H54 (cell line): ENCODE data around the gene AP3B1.
"Not testable (repeated sequence)": the region's sequence is repeated elsewhere in the genome, so short reads cannot be mapped to it uniquely, and the experiment has no call there.

ENCODE experiments used
- DNase-seq: peaks from one replicate; pipeline ENCODE4 v3.0.0; 2011; ENCODE audit warnings: low spot score, mixed read lengths; ENCODE audit not compliant: insufficient read length
- FAIRE-seq: peaks from 3 replicates; lab custom pipeline; 2011; peaks lifted over from hg19 to GRCh38; lab: Jason Lieb, UNC
- POLR2A ChIP-seq: IDR thresholded peaks from 2 replicates; pipeline ENCODE4 v1.6.1; 2011; ENCODE audit warnings: low read depth, mild to moderate bottlenecking, low read length

The AP3B1 gene

DNA sequence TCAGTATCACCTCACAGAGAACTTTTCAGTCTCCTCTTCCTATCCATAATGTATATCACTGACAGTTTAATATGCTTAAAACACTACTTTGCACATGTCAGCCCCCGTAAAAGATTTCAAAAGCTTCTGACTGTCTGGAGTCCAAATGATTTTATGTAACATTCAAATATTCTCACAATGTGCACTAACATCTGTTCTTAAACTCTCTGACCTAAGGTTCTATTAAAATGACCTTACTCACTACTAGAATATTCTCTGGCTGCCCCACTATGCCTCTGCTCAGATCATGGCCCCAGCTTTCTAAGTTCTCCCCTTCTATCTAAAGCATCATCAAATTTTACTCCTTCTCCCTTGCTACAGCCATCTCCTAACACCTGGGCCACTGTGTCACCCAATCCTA lies 52.5 kb downstream of the AP3B1 start:
- no peak for FAIRE-seq
- DNase-seq: no peak
- no peak for TF ChIP-seq POLR2A

DNA sequence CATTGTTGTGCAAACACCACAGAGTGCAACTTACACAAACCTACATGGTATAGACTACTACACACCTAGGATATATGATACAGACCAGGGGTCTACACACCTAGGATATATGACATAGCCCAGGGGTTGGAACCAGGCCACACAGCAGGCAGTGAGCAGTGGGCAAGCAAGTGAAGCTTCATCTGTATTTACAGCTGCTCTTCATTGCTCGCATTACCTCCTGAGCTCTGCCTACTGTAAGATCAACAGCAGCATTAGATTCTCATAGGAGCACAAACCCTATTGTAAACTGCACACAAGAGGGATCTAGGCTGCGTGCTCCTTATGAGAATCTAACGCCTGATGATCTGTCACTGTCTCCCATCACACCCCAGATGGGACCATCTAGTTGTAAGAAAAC lies 56.6 kb downstream of the AP3B1 start:
- DNase-seq (no peak), FAIRE-seq (peak; percentile 11)
- TF ChIP-seq POLR2A: no peak

DNA sequence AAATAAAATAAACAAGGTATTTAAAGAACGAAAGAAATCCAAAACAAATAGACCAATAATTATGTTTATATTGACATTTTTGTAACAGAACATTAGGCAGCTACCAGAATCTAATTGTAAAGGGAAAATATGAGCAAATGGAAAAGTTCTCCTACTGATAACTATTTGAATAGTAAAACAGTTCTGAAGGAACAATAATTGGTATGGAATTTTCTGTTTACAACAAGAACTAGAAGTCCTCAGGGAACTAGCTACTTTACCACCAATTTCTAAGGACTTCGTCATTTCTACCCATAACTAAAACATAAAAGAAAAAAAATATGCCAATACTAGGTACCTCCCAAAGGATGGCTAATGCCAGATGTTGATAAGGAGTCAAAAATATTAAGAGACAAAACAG lies 58.5 kb downstream of the AP3B1 start:
- DNase-seq: no peak
- no peak for FAIRE-seq
- no peak for TF ChIP-seq POLR2A

DNA sequence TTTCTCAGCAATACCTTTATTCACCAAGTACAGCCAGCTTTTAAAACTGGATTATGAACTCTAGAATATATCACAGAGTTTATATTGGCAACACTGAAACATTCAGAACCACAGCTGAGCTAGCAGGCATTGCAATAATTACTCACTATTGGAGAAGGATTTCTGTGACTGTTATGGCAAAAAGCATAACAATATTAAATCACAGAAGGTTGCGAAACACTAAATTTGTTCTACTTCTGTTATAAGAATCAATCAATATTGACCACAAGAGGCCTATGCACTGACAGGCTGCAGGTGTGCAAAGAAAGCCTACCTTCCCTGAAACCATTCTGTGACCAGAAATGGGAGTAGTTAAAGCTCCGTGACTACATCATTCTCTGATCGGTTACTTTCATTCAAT lies 59.2 kb downstream of the AP3B1 start:
- TF ChIP-seq POLR2A: no peak
- DNase-seq: no peak
- FAIRE-seq: no peak

GRCh38 chr5:78234804-78235203 lies 59.7 kb downstream of the AP3B1 start:
- FAIRE-seq (peak; percentile 50), DNase-seq (no peak)
- no peak for TF ChIP-seq POLR2A

GRCh38 chr5:78232163-78232562 lies 62.3 kb downstream of the AP3B1 start:
- TF ChIP-seq POLR2A: no peak
- no peak for DNase-seq
- FAIRE-seq: no peak

DNA sequence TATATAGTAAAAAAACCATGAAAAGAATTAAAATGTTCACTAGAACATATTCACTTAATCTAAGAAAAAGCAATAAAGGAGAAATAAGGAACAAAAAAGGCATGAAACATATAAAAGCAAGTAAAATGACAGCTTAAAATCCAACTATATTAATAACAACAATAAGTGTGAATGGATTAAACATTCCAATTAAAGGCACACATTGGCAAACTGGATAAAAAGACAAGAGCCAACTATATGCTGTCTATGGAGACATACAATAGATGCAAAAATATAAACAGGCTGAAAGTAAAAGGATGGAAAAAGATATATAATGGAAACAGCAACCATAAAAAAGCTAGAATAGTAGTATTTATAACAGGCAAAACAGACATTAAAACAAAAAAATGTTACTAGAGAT lies 70.1 kb downstream of the AP3B1 start:
- no peak for DNase-seq
- TF ChIP-seq POLR2A: no peak
- no peak for FAIRE-seq

- FAIRE-seq (no peak), DNase-seq (no peak)
- no peak for TF ChIP-seq POLR2A
Observed at GRCh38 chr5:78221964-78222451, 72.5 kb downstream of the AP3B1 start.

- DNase-seq (no peak), FAIRE-seq (no peak)
- no peak for TF ChIP-seq POLR2A
Observed at GRCh38 chr5:78221467-78221866, 73.0 kb downstream of the AP3B1 start.

DNA sequence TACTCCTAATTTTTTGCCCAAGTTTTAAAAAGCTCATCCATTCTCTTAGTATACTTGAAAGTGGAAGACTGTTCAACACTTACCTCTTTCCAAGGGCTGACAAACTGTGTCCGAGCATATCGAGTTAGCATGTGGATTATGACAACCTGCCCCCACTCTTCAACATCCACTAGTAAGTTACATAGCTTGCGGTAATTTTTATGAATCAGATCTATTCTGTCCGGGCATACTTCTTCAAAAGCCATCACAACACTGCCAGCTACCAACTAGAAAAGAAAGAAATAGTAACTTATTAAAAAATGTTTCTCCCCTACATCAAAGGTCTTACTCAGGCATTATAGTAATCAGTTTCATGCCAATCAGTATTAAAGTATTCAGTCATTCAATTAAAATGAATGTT lies 78.5 kb downstream of the AP3B1 start:
- no peak for TF ChIP-seq POLR2A
- no peak for FAIRE-seq
- DNase-seq: no peak

GRCh38 chr5:78215565-78215964 lies 78.9 kb downstream of the AP3B1 start:
- TF ChIP-seq POLR2A: no peak
- no peak for DNase-seq
- no peak for FAIRE-seq

DNA sequence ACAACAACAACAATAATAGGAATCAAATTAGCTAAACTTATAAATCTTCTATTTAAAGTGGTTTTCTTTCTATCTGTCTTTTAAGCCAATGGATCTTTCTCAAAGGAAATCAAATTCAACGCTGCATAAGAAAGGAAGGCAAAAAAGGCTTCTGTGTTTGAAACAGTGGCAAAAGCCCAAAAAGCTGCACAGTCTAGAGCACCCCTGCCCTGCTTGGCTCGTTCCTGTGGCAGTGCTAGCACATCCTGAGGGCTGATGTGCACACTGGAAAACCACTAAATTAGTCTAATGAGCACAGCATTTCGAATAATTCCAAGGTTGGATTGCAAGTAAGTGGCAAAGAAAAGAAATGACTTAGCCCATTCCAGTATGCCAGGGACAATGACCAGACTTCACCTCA lies 80.7 kb downstream of the AP3B1 start:
- TF ChIP-seq POLR2A: no peak
- DNase-seq (no peak), FAIRE-seq (no peak)

GRCh38 chr5:78211052-78211451 lies 83.4 kb downstream of the AP3B1 start:
- FAIRE-seq (no peak), DNase-seq (no peak)
- no peak for TF ChIP-seq POLR2A

DNA sequence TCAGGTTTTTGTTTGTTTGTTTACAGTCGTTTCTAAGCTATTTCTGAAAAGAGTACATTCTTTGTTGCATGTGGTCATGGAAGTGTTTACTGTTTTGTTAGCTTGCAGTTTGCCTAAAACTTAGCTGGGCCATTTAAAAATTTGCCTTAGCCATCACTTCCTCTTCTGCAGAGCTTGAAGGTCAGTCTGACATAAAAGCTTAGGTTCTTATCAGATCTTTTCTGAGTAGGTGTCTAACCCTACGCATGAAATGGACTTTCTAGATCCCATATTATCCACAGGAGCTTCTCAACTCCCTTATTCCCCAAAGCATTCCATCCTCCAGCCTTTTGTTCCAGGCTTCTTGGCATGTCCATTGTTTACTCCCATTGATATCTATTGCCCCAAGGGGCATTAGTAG lies 90.3 kb downstream of the AP3B1 start:
- DNase-seq (no peak), FAIRE-seq (no peak)
- no peak for TF ChIP-seq POLR2A

GRCh38 chr5:78203815-78204214 lies 90.7 kb downstream of the AP3B1 start:
- TF ChIP-seq POLR2A: no peak
- DNase-seq (no peak), FAIRE-seq (no peak)

- FAIRE-seq (no peak), DNase-seq (no peak)
- no peak for TF ChIP-seq POLR2A
Observed at GRCh38 chr5:78190402-78190801, 104.1 kb downstream of the AP3B1 start.

DNA sequence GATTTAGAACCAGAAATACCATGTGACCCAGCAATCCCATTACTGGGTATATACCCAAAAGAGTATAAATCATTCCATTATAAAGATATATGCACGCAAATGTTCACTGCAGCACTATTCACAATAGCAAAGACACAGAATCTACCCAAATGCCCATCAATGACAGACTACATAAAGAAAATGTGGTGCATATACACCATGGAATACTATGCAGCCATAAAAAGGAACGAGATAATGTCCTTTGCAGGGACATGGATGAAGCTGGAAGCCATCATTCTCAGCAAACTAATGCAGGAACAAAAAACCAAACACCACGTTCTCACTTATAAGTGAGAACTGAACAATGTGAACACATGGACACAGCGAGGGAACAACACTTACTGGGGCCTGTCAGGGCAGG lies 105.8 kb downstream of the AP3B1 start:
- not testable (repeated sequence) for DNase-seq, FAIRE-seq
